ENCODE data around the gene GRIK2. TPM values are rescaled to one million over a fixed set of nuclear protein-coding genes. Genes with fewer than 3 reads are reported as not detected.

Gene GRIK2
- total RNA-seq, 1 experiment from 2014 or later = 0.55 TPM

DNA sequence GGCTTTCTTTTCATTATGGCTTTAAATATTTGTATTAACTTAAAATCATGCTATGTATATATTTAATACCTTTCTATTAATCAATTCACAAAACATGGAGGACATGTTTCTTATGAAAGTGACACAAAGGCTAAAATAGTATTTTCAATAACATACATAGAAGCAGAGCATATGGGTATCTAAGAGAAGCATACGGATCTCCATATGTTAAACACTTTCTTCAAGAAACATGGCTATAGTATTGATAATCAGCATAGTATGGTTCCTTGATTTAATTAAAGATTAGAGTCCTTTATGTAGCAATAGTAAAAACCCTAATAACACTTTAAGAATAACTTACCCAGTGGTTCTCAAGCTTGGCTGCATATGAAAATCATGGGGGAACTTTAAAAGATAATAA is 58.5 kb downstream of the GRIK2 start:
- H3K9me2 ChIP-seq (replicated peaks; ENCODE audit: low read length) = no peaks in the 10 kb centered on the region
- no peak for DNase-seq
- no peak for TF ChIP-seq EZH2phosphoT487 (IDR thresholded peaks at IDR 0.05; ENCODE audit: borderline replicate concordance, low read length)
- TF ChIP-seq, protein P1, sequence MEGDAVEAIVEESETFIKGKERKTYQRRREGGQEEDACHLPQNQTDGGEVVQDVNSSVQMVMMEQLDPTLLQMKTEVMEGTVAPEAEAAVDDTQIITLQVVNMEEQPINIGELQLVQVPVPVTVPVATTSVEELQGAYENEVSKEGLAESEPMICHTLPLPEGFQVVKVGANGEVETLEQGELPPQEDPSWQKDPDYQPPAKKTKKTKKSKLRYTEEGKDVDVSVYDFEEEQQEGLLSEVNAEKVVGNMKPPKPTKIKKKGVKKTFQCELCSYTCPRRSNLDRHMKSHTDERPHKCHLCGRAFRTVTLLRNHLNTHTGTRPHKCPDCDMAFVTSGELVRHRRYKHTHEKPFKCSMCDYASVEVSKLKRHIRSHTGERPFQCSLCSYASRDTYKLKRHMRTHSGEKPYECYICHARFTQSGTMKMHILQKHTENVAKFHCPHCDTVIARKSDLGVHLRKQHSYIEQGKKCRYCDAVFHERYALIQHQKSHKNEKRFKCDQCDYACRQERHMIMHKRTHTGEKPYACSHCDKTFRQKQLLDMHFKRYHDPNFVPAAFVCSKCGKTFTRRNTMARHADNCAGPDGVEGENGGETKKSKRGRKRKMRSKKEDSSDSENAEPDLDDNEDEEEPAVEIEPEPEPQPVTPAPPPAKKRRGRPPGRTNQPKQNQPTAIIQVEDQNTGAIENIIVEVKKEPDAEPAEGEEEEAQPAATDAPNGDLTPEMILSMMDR (conservative IDR thresholded peaks at IDR 0.05; ENCODE audit: low read depth, low read length) = no peak
- no peak for TF ChIP-seq EZH2 (IDR thresholded peaks at IDR 0.05; ENCODE audit: low read length, unreplicated experiment)
- H3K36me3 ChIP-seq (ENCODE audit: low read depth, low read length) = no peaks in the 10 kb centered on the region
- H3K27me3 ChIP-seq (ENCODE audit: low read length) = no peaks in the 10 kb centered on the region
- H3K4me2 ChIP-seq (ENCODE audit: low read length) = no peak overlapping the region
- no peak overlapping the region for H3K4me3 ChIP-seq (ENCODE audit: low read length)
- H2AFZ ChIP-seq (ENCODE audit: low read length) = no peak overlapping the region
- no TSS peak for BruUV-seq (replicated peaks)
- intact Hi-C loops (cut with micrococcal nuclease) = no loop called here
- POLR2A ChIA-PET (ENCODE audit: unreplicated experiment) = no interaction called here
- CTCF ChIA-PET = no interaction called here
- no peaks in the 10 kb centered on the region for H3K9me3 ChIP-seq (ENCODE audit: low read length)
- H3K79me2 ChIP-seq (ENCODE audit: low read length) = no peaks in the 10 kb centered on the region
- H3K9ac ChIP-seq (ENCODE audit: low read length) = no peak overlapping the region
- ATAC-seq = no peak
- H3K27ac ChIP-seq (ENCODE audit: low read length) = no peak overlapping the region
- no peaks in the 10 kb centered on the region for H3K4me1 ChIP-seq (ENCODE audit: insufficient read depth, low read length)
- H4K20me1 ChIP-seq (ENCODE audit: low read length) = no peaks in the 10 kb centered on the region
- no peaks in the 10 kb centered on the region for H3F3A ChIP-seq (ENCODE audit: low read length, unreplicated experiment)

DNA sequence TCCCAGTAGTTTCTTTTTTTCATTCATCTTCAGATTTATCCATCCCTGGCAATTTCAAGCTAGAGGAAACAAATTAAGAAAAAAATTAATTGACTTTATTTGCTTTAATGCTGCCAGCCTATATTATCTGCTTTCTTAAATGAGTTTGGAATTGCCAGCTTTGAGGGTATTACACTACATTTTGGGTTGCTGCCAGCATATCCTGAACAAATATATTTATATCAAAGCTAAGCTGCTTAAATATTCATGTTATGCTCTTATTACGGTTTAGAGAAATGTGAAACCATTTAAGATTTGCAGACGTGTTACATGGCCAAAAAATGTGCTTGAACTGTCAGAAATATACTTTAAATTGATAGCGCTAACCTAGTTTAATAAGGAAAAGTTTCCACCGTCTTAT is 59.7 kb downstream of the GRIK2 start:
- Histone ChIP-seq H3K4me1 (ENCODE audit: insufficient read depth, low read length) (no peaks in the 10 kb centered on the region), H3K9ac (ENCODE audit: low read length) (no peak overlapping the region), H3K4me2 (ENCODE audit: low read length) (no peak overlapping the region), H4K20me1 (ENCODE audit: low read length) (no peaks in the 10 kb centered on the region), H3K79me2 (ENCODE audit: low read length) (no peaks in the 10 kb centered on the region), H3K27me3 (ENCODE audit: low read length) (no peaks in the 10 kb centered on the region), H3F3A (ENCODE audit: low read length, unreplicated experiment) (no peaks in the 10 kb centered on the region), H3K9me3 (ENCODE audit: low read length) (no peaks in the 10 kb centered on the region), H3K4me3 (ENCODE audit: low read length) (no peak overlapping the region), H3K36me3 (ENCODE audit: low read depth, low read length) (no peaks in the 10 kb centered on the region), H3K9me2 (replicated peaks; ENCODE audit: low read length) (no peaks in the 10 kb centered on the region), H2AFZ (ENCODE audit: low read length) (no peak overlapping the region), H3K27ac (ENCODE audit: low read length) (no peak overlapping the region)
- ChIA-PET POLR2A (ENCODE audit: unreplicated experiment) (no interaction called here), CTCF (no interaction called here)
- DNase-seq = no peak
- TF ChIP-seq EZH2 (IDR thresholded peaks at IDR 0.05; ENCODE audit: low read length, unreplicated experiment) (no peak), EZH2phosphoT487 (IDR thresholded peaks at IDR 0.05; ENCODE audit: borderline replicate concordance, low read length) (no peak)
- TF ChIP-seq, protein P1 (conservative IDR thresholded peaks at IDR 0.05; ENCODE audit: low read depth, low read length) = no peak
- BruUV-seq (replicated peaks) = no TSS peak
- intact Hi-C loops (cut with micrococcal nuclease) = no loop called here
- ATAC-seq = no peak

DNA sequence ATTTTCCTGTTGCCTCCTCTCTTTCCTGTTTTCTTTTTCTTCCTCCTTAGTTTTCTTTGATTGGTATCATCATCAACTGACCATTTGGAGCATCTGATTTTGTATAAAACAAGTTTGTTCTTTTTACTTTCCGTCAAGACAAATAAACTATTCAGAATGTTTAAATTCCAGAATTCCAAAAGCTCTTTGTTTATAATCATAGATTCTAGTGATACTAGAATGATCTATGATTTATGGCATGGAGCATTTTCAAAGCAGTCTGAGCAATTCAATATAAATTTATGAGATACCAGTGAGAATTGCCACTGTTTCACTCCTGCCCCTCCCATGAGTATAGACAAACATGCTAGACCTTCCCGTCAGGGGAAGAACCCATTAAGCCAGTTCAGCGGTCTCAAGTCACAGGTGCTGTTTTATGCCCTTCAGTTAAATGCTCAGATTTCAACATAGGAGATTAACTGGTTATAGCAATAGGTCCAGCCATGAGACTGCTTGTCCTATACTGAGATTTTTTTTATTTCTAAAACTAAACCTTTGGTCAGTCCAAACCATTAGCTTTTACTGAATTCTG is 60.7 kb downstream of the GRIK2 start:
- no peaks in the 10 kb centered on the region for H3K9me3 ChIP-seq (ENCODE audit: low read length)
- TF ChIP-seq EZH2 (IDR thresholded peaks at IDR 0.05; ENCODE audit: low read length, unreplicated experiment) = no peak
- TF ChIP-seq, protein P1 (conservative IDR thresholded peaks at IDR 0.05; ENCODE audit: low read depth, low read length) = no peak
- TF ChIP-seq EZH2phosphoT487 (IDR thresholded peaks at IDR 0.05; ENCODE audit: borderline replicate concordance, low read length) = no peak
- H4K20me1 ChIP-seq (ENCODE audit: low read length) = no peaks in the 10 kb centered on the region
- no peaks in the 10 kb centered on the region for H3K79me2 ChIP-seq (ENCODE audit: low read length)
- H2AFZ ChIP-seq (ENCODE audit: low read length) = no peak overlapping the region
- ChIA-PET CTCF (no interaction called here), POLR2A (ENCODE audit: unreplicated experiment) (no interaction called here)
- intact Hi-C loops (cut with micrococcal nuclease) = no loop called here
- no peaks in the 10 kb centered on the region for H3K36me3 ChIP-seq (ENCODE audit: low read depth, low read length)
- no peaks in the 10 kb centered on the region for H3F3A ChIP-seq (ENCODE audit: low read length, unreplicated experiment)
- H3K4me3 ChIP-seq (ENCODE audit: low read length) = no peak overlapping the region
- no peak overlapping the region for H3K27ac ChIP-seq (ENCODE audit: low read length)
- DNase-seq = no peak
- H3K4me1 ChIP-seq (ENCODE audit: insufficient read depth, low read length) = no peaks in the 10 kb centered on the region
- ATAC-seq = no peak
- H3K9me2 ChIP-seq (replicated peaks; ENCODE audit: low read length) = no peaks in the 10 kb centered on the region
- no peak overlapping the region for H3K9ac ChIP-seq (ENCODE audit: low read length)
- no TSS peak for BruUV-seq (replicated peaks)
- H3K4me2 ChIP-seq (ENCODE audit: low read length) = no peak overlapping the region
- no peaks in the 10 kb centered on the region for H3K27me3 ChIP-seq (ENCODE audit: low read length)
